ENCODE data around the gene SSU72.

Gene SSU72

DNA sequence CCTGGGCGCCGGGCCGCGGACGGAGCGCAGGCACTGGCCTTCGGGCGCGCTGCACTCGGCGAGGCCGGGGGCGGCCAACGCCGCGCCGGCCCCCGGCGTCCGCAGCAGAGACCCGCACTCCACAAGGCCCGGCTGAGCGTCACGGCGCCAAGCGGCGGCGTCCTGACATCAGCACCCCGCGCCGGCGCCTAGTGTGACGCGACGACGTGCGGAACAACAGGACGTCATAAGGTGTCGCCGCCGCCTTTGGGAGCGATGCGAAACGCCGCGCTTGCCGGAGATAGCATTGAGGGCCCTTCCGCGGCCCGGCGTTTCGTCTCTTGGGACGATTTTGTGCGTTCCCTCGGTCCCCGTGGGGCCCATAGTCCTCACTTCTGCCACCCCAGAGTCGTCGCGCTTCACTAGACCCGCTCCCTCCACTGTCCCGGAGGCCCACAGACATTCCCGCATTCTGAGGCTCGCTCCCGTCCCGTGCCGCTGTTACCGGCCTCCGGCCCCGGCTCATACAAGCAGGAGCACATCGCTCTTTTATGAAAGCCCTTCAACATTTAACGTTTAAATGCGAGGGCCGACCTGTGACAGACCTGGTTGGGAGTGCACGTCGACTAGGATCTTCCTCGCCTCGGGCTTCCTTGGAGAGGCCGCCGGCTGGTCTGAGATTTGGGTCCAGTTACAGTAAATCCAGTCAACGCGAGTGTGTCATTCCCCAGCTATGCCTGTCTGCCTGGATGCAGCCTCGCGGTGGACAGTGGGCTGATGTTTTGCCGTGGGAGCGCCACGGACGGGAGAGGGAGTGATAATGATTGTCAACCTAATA is at the start of gene SSU72:
SSU72 (minus strand) TSS at position 143 of the 817 bp plus-strand sequence. CDS start 306 bp downstream, outside the sequence.
- peak; percentile 71 for DNase-seq

DNA sequence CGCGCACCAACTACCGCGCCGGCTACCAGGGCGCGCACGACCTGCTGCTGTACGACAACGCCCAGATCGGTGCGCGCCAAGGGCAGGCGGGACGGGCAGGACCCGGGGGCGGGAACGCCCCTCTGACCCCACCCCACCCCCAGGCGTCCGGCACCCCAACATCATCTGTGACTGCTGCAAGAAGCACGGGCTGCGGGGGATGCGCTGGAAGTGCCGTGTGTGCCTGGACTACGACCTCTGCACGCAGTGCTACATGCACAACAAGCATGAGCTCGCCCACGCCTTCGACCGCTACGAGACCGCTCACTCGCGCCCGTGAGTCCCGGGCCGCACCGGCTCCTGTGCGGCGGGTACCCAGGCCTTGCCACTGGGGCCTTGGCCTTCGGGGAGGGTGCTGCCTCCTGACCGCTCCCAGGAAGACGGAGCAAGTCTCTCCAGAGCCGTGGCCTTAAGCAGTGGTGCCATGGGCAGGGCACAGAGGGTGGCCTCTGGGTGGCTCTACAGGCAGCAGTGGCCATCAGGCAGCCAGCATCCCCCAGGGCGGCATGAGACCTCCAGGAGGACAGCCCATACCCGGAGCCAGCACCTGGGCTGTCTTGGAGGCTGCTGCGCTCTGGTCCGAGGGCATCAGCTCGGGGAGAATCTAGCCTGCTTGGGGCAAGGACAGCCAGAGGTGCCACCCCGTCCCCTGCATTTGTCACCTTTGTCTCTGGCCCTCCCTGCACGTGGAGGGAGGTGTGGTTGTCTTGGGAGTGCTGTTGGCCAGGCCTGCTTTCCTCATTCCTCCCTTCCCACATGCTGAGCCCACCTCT is 49.2 kb upstream of the SSU72 start:
- DNase-seq, result no peak

- DNase-seq, result no peak
Observed at GRCh38 chr1:1623181-1623630, 48.5 kb upstream of the SSU72 start.

GRCh38 chr1:1622788-1623094 is 48.1 kb upstream of the SSU72 start:
- no peak for DNase-seq

DNA sequence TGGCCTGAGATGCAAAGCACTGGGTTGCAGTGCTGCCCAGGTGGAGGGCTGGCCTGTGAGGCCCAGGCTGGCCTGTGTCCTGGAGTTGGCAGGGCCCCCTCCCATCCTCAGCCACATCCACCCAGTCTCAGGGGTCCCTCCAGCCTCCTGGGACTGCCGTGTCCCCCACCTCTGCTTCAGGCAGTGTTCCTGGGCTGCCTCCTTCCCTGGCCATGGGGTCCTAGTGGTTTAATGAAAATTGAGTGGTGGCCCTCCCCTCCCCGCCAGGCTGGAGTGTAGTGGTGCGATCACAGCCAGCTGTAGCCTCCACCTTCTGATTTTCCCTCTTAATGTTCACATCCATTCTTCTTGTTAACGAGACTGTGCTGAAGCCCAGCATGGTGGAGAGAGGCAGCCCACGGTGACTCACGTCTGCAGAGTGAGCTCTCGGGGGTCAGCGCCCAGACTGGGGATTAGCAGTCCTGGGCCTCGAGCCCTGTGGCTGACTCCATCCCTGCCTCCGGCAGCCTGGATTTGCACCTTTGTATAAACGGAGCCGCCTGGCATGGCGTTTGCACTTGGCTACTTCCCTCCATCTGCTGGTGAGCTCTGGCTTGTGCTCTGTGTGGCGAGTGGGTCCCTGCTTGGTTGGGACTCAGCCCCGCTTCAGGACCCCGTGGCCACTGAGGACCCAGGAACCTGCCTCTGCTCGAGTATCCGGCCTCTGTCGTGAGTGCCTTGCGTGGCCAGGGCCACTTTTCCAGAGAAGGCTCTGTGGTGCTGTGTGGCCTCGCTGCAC is 47.5 kb upstream of the SSU72 start:
- DNase-seq, result no peak

GRCh38 chr1:1621173-1622009 is 46.7 kb upstream of the SSU72 start:
- no peak for DNase-seq

DNA sequence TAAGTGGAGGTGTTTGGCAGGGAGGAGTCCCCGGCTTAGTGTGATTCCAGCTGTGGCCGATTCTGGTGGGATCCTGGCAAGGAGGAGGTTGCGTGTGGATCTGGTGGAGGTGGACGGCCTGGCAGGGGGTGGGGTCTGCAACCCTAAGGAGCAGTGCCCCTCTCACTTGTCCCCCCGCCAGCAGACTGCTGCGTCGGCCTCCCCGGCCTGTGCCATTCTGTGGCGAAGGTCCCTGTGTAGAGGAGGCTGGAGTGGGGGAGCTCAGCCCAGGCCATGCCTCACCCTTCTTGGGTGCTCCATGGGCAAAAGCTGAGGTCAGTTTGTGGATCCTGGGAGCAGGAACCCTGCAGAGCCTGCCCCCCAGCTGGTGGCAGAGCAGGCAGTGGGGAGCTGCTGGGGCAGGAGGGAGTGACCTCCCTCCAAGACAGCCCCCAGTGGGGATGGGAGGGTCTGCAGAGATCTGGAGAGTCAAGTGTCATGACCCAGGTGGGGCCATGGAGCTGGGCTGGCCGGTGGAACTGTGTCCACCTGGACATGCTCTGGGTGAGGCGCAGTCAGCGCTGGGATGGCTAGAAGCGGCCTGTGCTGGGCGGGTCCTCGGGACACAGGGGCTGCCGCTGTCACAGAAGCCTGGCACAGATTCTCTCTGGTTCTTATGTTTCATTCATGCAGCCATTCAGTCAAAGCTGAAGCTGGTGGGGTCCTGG is 45.9 kb upstream of the SSU72 start:
- no peak for DNase-seq

GRCh38 chr1:1619917-1620361 is 45.3 kb upstream of the SSU72 start:
- no peak for DNase-seq

DNA sequence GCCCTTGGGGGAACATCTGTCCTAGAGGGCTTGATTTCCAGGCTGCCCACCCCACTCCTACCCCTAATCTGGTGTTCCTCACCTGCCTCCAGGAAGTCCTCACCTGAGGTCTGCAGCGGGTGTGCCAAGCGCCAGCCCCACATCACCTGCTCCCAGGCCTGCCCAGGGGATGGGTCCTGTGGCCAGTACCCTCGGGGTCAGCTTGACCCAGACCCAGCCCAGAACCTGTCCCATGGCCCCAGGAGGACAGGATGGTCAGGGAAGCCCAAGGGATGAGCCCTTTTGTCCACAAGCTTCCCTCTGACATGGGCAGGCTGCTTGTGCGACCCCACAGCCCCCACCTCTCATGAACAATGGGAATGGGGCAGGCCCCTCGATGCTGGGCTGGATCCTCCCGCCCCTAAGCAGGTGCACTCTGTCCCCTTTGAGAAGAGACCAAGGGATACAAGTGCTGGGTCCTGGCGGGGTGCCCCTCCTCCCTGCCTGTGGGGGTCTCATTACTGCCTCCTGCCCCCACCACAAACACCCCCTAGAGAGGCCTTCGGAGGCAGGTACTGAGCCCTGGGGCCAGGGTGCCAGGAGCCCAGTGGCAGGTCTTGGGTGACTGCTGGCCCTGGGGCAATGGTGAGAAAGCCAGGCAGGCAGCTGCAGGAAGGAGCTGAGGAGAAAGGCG is 43.9 kb upstream of the SSU72 start:
- DNase-seq, result no peak

GRCh38 chr1:1617925-1618324 is 43.3 kb upstream of the SSU72 start:
- no peak for DNase-seq

GRCh38 chr1:1617516-1617915 is 42.9 kb upstream of the SSU72 start:
- DNase-seq, result no peak

- DNase-seq, result no peak
Observed at GRCh38 chr1:1616838-1617237, 42.2 kb upstream of the SSU72 start.

GRCh38 chr1:1616045-1616790 is 41.6 kb upstream of the SSU72 start:
- DNase-seq, result no peak

DNA sequence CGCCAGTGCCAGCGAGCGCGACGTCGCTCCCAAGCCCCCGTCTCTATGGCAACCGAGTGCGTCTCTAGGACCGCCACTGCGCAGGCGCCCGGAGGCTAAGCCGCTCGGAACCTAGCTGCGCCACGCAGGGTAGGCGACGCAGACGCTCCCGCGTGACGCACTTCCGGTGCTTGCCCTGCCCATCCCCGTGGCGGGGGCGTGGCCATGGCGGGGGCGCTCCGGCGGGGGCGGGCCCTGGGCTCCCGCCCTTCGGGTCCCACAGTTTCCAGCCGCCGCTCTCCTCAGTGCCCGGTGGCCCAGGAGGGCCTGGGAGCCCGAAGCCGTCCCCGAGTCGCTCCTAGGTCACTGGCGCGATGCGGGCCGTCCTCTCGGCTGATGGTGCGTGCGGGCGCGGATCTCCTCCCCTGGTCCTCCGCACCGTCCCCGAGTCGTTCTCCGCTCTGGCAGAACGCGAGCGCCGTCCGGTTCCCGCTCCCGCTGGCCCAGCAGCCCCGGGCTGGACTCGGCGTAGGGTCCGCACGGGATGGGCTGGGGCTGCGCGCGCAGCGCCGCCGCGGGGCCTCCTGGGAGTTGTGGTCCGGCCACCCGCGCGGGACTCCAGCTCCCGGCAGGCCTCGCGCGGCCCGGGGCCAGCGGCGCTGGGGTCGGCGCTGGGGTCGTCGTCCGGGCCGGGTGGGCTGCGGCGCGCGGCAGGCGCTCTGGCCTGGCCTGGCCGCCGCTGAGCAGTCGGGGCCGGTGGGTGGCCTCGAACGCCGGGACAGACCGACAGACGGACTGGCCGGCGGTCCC is 40.8 kb upstream of the SSU72 start, which contains the start of gene MIB2:
MIB2 (plus strand) TSS at position 245 of the 789 bp plus-strand sequence. CDS start 7,953 bp downstream, outside the sequence.
- DNase-seq, result peak; percentile 90

DNA sequence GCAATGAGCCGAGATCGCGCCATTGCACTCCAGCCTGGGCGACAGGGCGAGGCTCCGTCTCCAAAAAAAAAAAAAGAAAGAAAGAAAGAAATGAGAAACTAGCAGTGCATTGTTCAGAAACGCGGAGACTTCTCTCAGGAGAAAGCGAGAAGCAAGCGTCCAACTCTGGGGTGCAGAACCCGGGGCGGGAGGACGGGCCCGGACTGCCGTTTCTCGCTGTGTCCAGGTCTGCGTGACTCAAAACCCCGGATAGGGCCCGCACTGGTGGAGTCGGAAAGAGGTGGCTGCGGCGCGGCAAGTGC is 40.2 kb upstream of the SSU72 start:
- no peak for DNase-seq

GRCh38 chr1:1614204-1614953 is 39.7 kb upstream of the SSU72 start:
- no peak for DNase-seq

- DNase-seq, result no peak
Observed at GRCh38 chr1:1613509-1614082, 38.9 kb upstream of the SSU72 start.

- DNase-seq, result no peak
Observed at GRCh38 chr1:1612104-1612400, 37.4 kb upstream of the SSU72 start.

DNA sequence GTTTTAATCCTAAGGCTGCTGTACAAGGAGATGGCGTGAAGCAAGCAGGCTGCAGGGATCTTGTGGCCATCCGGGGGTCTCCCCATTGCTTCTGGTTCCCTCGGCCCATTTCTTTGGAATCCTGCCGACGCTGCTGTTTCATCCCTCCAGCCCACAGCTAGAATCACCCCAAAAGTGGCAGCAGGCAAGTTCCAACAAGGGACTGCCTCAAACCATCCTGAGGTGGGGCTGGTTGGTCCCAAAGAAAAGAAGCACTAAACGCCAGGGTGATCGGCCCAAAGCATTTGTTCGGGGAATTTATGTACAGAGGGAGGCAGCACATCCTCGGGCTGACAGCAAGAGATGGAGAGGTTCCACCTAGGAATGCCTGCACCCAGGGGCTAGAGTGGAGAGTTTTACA is 36.1 kb upstream of the SSU72 start:
- no peak for DNase-seq
